Measurements from ENCODE around the gene AOPEP.
"Not testable (repeated sequence)": the region's sequence is repeated elsewhere in the genome, so short reads cannot be mapped to it uniquely, and the experiment has no call there.

The AOPEP gene

GRCh38 chr9:94941211-94941875 is 214.8 kb downstream of the AOPEP start:
- peak; percentile 79 for DNase-seq

- no peak for DNase-seq
These were observed 218.1 kb downstream of the AOPEP start for GRCh38 chr9:94944626-94945025.

- peak; percentile 54 for DNase-seq
These were observed 219.0 kb downstream of the AOPEP start for GRCh38 chr9:94945197-94946144.

GRCh38 chr9:94946256-94946655 is 219.8 kb downstream of the AOPEP start:
- DNase-seq, result peak; percentile 12

GRCh38 chr9:94948567-94949235 is 222.2 kb downstream of the AOPEP start:
- no peak for DNase-seq

- DNase-seq, result no peak
These were observed 222.9 kb downstream of the AOPEP start for GRCh38 chr9:94949370-94949769.

- DNase-seq, result peak; percentile 58
These were observed 223.6 kb downstream of the AOPEP start for GRCh38 chr9:94950040-94950578.

- DNase-seq, result peak; percentile 74
These were observed 224.3 kb downstream of the AOPEP start for GRCh38 chr9:94950579-94951323.

- DNase-seq, result peak; percentile 62
These were observed 225.0 kb downstream of the AOPEP start for GRCh38 chr9:94951324-94952135.

GRCh38 chr9:94952565-94953373 is 226.3 kb downstream of the AOPEP start:
- DNase-seq, result no peak

- DNase-seq, result no peak
These were observed 230.2 kb downstream of the AOPEP start for GRCh38 chr9:94956731-94957130.

- DNase-seq, result no peak
These were observed 234.5 kb downstream of the AOPEP start for GRCh38 chr9:94960964-94961363.

- DNase-seq, result no peak
These were observed 235.4 kb downstream of the AOPEP start for GRCh38 chr9:94961870-94962269.

GRCh38 chr9:94965631-94966030 is 239.1 kb downstream of the AOPEP start:
- not testable (repeated sequence) for DNase-seq

GRCh38 chr9:94966046-94966445 is 239.5 kb downstream of the AOPEP start:
- DNase-seq, result not testable (repeated sequence)

- no peak for DNase-seq
These were observed 241.0 kb downstream of the AOPEP start for GRCh38 chr9:94967482-94967881.

GRCh38 chr9:94971378-94972131 is 245.1 kb downstream of the AOPEP start:
- DNase-seq, result peak; percentile 50

- DNase-seq, result no peak
These were observed 247.0 kb downstream of the AOPEP start for GRCh38 chr9:94973451-94973941.

- DNase-seq, result no peak
These were observed 247.8 kb downstream of the AOPEP start for GRCh38 chr9:94974154-94974879.

Data from NCI-H2029 (cell line).